WTC11 (cell line): Measurements from ENCODE around the gene C1orf159. TPM values are rescaled to one million over a fixed set of nuclear protein-coding genes. Genes with fewer than 3 reads are reported as not detected.

Source experiments
- ATAC-seq: fragments of 200-7000 bp; cut with Tn5 transposase; 2 replicates; pipeline ENCODE4 v1.10.0; 2021; ENCODE audit warnings: mild to moderate bottlenecking, moderate library complexity
- CTCF ChIA-PET: fragments of 300-600 bp; sonication (Branson Sonifier 250); formaldehyde crosslinking; loops from one replicate; lab custom pipeline; 2021; ENCODE audit warnings: antibody characterized with exemption; lab: Charles Lee
- POLR2A ChIA-PET: fragments of 350-600 bp; sonication (Branson Sonifier 250); formaldehyde crosslinking; loops from one replicate; lab custom pipeline; 2021; ENCODE audit warnings: antibody characterized with exemption; lab: Charles Lee
- DNase-seq: peaks from one replicate; pipeline ENCODE4 v3.0.0; 2021; ENCODE audit warnings: low spot score
- H3K27ac Mint-ChIP-seq: 2 replicates; pipeline ENCODE4 v1.8.0; 2021; ENCODE audit warnings: mixed read lengths
- H3K27me3 Mint-ChIP-seq: 2 replicates; pipeline ENCODE4 v1.8.0; 2021; ENCODE audit warnings: low read depth, mild to moderate bottlenecking, moderate library complexity, mixed read lengths
- H3K36me3 Mint-ChIP-seq: 2 replicates; pipeline ENCODE4 v1.8.0; 2021; ENCODE audit warnings: mixed read lengths
- H3K4me1 Mint-ChIP-seq: 2 replicates; pipeline ENCODE4 v1.8.0; 2022; ENCODE audit warnings: mixed read lengths
- H3K4me3 Mint-ChIP-seq: 2 replicates; pipeline ENCODE4 v1.8.0; 2021; ENCODE audit warnings: mild to moderate bottlenecking, moderate library complexity, mixed read lengths
- H3K9me3 Mint-ChIP-seq: 2 replicates; pipeline ENCODE4 v1.8.0; 2021; ENCODE audit warnings: mixed read lengths
- ATF1 ChIP-seq: sonication (generic); formaldehyde crosslinking; IDR thresholded peaks from 2 replicates; pipeline ENCODE4 v1.8.1; 2023; ENCODE audit warnings: mild to moderate bottlenecking, moderate library complexity, missing genetic modification reagents
- CREM ChIP-seq: sonication (generic); formaldehyde crosslinking; IDR thresholded peaks from 2 replicates; pipeline ENCODE4 v1.8.1; 2022; ENCODE audit warnings: mild to moderate bottlenecking, missing genetic modification reagents, moderate library complexity
- ESRRA ChIP-seq: sonication (generic); formaldehyde crosslinking; IDR thresholded peaks from 2 replicates; pipeline ENCODE4 v1.8.1; 2022; ENCODE audit warnings: mild to moderate bottlenecking, missing genetic modification reagents, borderline replicate concordance
- GRHL2 ChIP-seq: fragments of 250-450 bp; sonication (Bioruptor Pico); IDR thresholded peaks from 2 replicates; pipeline ENCODE4 v1.8.0; 2022; ENCODE audit warnings: mild to moderate bottlenecking, moderate library complexity; ENCODE audit not compliant: insufficient replicate concordance, severe bottlenecking
- JAZF1 ChIP-seq: fragments of 250-450 bp; sonication (Bioruptor Pico); IDR thresholded peaks from 2 replicates; pipeline ENCODE4 v1.9.0; 2021; ENCODE audit warnings: moderate library complexity, mild to moderate bottlenecking, inconsistent platforms
- KAT7 ChIP-seq: sonication (generic); formaldehyde crosslinking; IDR thresholded peaks from 2 replicates; pipeline ENCODE4 v1.8.1; 2023; ENCODE audit warnings: missing genetic modification reagents, mild to moderate bottlenecking, borderline replicate concordance
- NFYB ChIP-seq: sonication (generic); formaldehyde crosslinking; conservative IDR thresholded peaks from 2 replicates; pipeline ENCODE4 v1.8.0; 2022; ENCODE audit warnings: low read depth, missing genetic modification reagents
- NR1H2 ChIP-seq: sonication (generic); formaldehyde crosslinking; IDR thresholded peaks from 2 replicates; pipeline ENCODE4 v1.9.0; 2021; ENCODE audit warnings: mild to moderate bottlenecking, moderate library complexity, missing genetic modification reagents
- OVOL2 ChIP-seq: fragments of 250-450 bp; sonication (Bioruptor Pico); IDR thresholded peaks from 2 replicates; pipeline ENCODE4 v1.9.0; 2021; ENCODE audit warnings: mild to moderate bottlenecking, borderline replicate concordance
- PRRX2 ChIP-seq: fragments of 250-450 bp; sonication (Bioruptor Pico); IDR thresholded peaks from 2 replicates; pipeline ENCODE4 v1.8.0; 2021; ENCODE audit warnings: mild to moderate bottlenecking
- TP53 ChIP-seq: sonication (generic); formaldehyde crosslinking; IDR thresholded peaks from 2 replicates; pipeline ENCODE4 v1.8.1; 2023; ENCODE audit warnings: mild to moderate bottlenecking, missing genetic modification reagents
- ZBTB21 ChIP-seq: sonication (generic); formaldehyde crosslinking; IDR thresholded peaks from 2 replicates; pipeline ENCODE4 v1.8.1; 2023; ENCODE audit warnings: mild to moderate bottlenecking, missing genetic modification reagents, borderline replicate concordance
- ZNF232 ChIP-seq: sonication (generic); formaldehyde crosslinking; IDR thresholded peaks from 2 replicates; pipeline ENCODE4 v1.8.0; 2022; ENCODE audit warnings: mild to moderate bottlenecking, missing genetic modification reagents
- ZNF396 ChIP-seq: fragments of 250-450 bp; sonication (Bioruptor Pico); IDR thresholded peaks from 2 replicates; pipeline ENCODE4 v1.8.0; 2021; ENCODE audit warnings: mild to moderate bottlenecking, moderate library complexity, borderline replicate concordance
- total RNA-seq: library from RNA; stranded (reverse); gene quantifications from 3 replicates; pipeline ENCODE4 v1.2.3, GENCODE V29; 2021
- TF ChIP-seq, protein P1 (sequence below): fragments of 250-450 bp; sonication (Bioruptor Pico); IDR thresholded peaks from 2 replicates; pipeline ENCODE4 v2.1.2; 2022; ENCODE audit warnings: mild to moderate bottlenecking, moderate library complexity
- TF ChIP-seq, protein P2 (sequence below): sonication (generic); formaldehyde crosslinking; IDR thresholded peaks from 2 replicates; pipeline ENCODE4 v1.8.1; 2023; ENCODE audit warnings: mild to moderate bottlenecking, missing genetic modification reagents, moderate library complexity
- TF ChIP-seq, protein P3 (sequence below): fragments of 200-600 bp; IDR thresholded peaks from 2 replicates; pipeline ENCODE4 v1.8.0; 2022; ENCODE audit warnings: antibody characterized with exemption
- TF ChIP-seq, protein P4 (sequence below): fragments of 250-450 bp; sonication (Bioruptor Pico); IDR thresholded peaks from 2 replicates; pipeline ENCODE4 v1.8.0; 2021; ENCODE audit warnings: mild to moderate bottlenecking
- TF ChIP-seq, protein P5 (sequence below): sonication (generic); formaldehyde crosslinking; IDR thresholded peaks from 2 replicates; pipeline ENCODE4 v1.8.0; 2022; ENCODE audit warnings: mild to moderate bottlenecking, missing genetic modification reagents
- TF ChIP-seq, protein P6 (sequence below): sonication (generic); formaldehyde crosslinking; conservative IDR thresholded peaks from 2 replicates; pipeline ENCODE4 v1.8.1; 2023; ENCODE audit warnings: mild to moderate bottlenecking, low read depth, missing genetic modification reagents, moderate library complexity
- TF ChIP-seq, protein P7 (sequence below): sonication (generic); formaldehyde crosslinking; IDR thresholded peaks from 2 replicates; pipeline ENCODE4 v1.8.1; 2022; ENCODE audit warnings: mild to moderate bottlenecking, moderate library complexity, missing genetic modification reagents
- TF ChIP-seq, protein P8 (sequence below): fragments of 250-450 bp; sonication (Bioruptor Pico); IDR thresholded peaks from 2 replicates; pipeline ENCODE4 v1.9.0; 2021; ENCODE audit warnings: mild to moderate bottlenecking

The C1orf159 gene
- total RNA-seq, 1 experiment from 2014 or later: 17.8 TPM

DNA sequence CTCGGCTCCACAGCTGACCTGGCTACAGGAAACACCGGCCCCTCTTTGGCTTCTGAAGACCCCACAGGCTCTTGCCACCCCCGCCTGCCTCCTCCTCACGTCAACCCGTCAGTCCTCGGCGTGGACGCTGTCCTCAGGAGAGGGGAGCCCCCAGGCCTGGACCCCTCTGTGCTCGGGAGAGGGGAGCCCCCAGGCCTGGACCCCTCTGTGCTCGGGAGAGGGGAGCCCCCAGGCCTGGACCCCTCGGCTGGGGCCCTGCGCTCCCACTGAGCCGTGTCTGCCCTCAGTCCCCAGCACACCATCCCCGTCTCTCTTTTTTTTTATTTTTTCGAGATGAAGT is 26.0 kb upstream of the C1orf159 start:
- H3K27me3 Mint-ChIP-seq: no peaks in the 10 kb centered on the region; the same call in 1 of the 2 replicates
- no peak for ATAC-seq
- no peak overlapping the region for H3K27ac Mint-ChIP-seq
- ChIA-PET CTCF (no interaction called here), POLR2A (no interaction called here)
- TF ChIP-seq, protein P1, sequence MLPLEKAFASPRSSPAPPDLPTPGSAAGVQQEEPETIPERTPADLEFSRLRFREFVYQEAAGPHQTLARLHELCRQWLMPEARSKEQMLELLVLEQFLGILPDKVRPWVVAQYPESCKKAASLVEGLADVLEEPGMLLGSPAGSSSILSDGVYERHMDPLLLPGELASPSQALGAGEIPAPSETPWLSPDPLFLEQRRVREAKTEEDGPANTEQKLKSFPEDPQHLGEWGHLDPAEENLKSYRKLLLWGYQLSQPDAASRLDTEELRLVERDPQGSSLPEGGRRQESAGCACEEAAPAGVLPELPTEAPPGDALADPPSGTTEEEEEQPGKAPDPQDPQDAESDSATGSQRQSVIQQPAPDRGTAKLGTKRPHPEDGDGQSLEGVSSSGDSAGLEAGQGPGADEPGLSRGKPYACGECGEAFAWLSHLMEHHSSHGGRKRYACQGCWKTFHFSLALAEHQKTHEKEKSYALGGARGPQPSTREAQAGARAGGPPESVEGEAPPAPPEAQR: no peak
- TF ChIP-seq, protein P2, sequence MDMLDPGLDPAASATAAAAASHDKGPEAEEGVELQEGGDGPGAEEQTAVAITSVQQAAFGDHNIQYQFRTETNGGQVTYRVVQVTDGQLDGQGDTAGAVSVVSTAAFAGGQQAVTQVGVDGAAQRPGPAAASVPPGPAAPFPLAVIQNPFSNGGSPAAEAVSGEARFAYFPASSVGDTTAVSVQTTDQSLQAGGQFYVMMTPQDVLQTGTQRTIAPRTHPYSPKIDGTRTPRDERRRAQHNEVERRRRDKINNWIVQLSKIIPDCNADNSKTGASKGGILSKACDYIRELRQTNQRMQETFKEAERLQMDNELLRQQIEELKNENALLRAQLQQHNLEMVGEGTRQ: no peak
- TF ChIP-seq TP53 (no peak), PRRX2 (CRISPR knock-in tag) (no peak), ZNF396 (CRISPR knock-in tag) (no peak), GRHL2 (CRISPR knock-in tag) (no peak), JAZF1 (CRISPR knock-in tag) (no peak), KAT7 (no peak), ZBTB21 (CRISPR knock-in tag) (no peak), CREM (CRISPR knock-in tag) (no peak), NFYB (CRISPR knock-in tag) (no peak), NR1H2 (CRISPR knock-in tag) (no peak), ATF1 (CRISPR knock-in tag) (no peak)
- TF ChIP-seq, protein P3, sequence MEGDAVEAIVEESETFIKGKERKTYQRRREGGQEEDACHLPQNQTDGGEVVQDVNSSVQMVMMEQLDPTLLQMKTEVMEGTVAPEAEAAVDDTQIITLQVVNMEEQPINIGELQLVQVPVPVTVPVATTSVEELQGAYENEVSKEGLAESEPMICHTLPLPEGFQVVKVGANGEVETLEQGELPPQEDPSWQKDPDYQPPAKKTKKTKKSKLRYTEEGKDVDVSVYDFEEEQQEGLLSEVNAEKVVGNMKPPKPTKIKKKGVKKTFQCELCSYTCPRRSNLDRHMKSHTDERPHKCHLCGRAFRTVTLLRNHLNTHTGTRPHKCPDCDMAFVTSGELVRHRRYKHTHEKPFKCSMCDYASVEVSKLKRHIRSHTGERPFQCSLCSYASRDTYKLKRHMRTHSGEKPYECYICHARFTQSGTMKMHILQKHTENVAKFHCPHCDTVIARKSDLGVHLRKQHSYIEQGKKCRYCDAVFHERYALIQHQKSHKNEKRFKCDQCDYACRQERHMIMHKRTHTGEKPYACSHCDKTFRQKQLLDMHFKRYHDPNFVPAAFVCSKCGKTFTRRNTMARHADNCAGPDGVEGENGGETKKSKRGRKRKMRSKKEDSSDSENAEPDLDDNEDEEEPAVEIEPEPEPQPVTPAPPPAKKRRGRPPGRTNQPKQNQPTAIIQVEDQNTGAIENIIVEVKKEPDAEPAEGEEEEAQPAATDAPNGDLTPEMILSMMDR: no peak
- TF ChIP-seq, protein P4, sequence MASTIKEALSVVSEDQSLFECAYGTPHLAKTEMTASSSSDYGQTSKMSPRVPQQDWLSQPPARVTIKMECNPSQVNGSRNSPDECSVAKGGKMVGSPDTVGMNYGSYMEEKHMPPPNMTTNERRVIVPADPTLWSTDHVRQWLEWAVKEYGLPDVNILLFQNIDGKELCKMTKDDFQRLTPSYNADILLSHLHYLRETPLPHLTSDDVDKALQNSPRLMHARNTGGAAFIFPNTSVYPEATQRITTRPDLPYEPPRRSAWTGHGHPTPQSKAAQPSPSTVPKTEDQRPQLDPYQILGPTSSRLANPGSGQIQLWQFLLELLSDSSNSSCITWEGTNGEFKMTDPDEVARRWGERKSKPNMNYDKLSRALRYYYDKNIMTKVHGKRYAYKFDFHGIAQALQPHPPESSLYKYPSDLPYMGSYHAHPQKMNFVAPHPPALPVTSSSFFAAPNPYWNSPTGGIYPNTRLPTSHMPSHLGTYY: no peak
- H3K36me3 Mint-ChIP-seq: no peaks in the 10 kb centered on the region
- peaks cover 8% of the 10 kb centered on the region; the same call in 1 of the 2 replicates for H3K4me1 Mint-ChIP-seq
- H3K9me3 Mint-ChIP-seq: no peaks in the 10 kb centered on the region
- no peak overlapping the region for H3K4me3 Mint-ChIP-seq
- DNase-seq: no peak

DNA sequence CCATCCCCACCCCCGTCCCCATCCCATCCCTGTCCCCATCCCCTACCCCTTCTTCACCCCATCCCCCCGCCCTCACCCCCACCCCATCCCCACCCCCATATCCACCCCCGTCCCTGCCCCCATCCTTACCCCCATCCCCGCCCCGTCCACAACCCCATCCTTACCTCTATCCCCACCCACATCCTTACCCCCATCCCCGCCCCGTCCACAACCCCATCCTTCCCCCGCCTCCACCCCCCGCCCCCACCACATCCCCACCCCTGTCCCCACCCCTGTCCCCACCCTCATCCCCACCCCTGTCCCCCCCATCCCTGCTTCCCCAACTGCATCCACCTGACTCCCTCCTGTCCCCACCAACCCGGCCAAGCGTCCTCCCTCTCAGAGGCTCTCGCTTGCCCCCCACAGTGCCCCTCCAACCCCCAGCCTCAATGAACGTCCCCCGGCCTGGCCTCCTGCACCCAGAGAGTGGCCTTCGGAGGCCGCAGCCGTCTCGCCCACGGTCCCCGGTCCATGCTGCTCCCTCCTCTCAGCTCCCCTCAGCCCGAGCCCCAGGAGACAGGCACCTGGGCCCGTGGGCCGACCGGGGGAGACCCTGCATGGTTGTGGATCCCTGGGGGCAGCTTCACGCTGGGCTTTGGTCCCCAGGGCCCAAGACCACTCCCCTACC is 25.5 kb upstream of the C1orf159 start:
- Mint-ChIP-seq H3K9me3 (no peaks in the 10 kb centered on the region), H3K4me3 (no peak overlapping the region), H3K4me1 (peaks cover 8% of the 10 kb centered on the region; the same call in 1 of the 2 replicates), H3K27ac (no peak overlapping the region), H3K27me3 (no peaks in the 10 kb centered on the region; the same call in 1 of the 2 replicates), H3K36me3 (no peaks in the 10 kb centered on the region)
- ChIA-PET POLR2A (interaction anchor here (0.5 kb wide), 1 partner anchor 755 kb away, joined by 5 read pairs; no protein-coding TSS in a partner anchor), CTCF (no interaction called here)
- no peak for ATAC-seq
- DNase-seq: no peak
- TF ChIP-seq, protein P5, sequence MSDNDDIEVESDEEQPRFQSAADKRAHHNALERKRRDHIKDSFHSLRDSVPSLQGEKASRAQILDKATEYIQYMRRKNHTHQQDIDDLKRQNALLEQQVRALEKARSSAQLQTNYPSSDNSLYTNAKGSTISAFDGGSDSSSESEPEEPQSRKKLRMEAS (CRISPR knock-in tag): no peak
- TF ChIP-seq TP53: no peak
- no peak for TF ChIP-seq ZNF232
- TF ChIP-seq, protein P6, sequence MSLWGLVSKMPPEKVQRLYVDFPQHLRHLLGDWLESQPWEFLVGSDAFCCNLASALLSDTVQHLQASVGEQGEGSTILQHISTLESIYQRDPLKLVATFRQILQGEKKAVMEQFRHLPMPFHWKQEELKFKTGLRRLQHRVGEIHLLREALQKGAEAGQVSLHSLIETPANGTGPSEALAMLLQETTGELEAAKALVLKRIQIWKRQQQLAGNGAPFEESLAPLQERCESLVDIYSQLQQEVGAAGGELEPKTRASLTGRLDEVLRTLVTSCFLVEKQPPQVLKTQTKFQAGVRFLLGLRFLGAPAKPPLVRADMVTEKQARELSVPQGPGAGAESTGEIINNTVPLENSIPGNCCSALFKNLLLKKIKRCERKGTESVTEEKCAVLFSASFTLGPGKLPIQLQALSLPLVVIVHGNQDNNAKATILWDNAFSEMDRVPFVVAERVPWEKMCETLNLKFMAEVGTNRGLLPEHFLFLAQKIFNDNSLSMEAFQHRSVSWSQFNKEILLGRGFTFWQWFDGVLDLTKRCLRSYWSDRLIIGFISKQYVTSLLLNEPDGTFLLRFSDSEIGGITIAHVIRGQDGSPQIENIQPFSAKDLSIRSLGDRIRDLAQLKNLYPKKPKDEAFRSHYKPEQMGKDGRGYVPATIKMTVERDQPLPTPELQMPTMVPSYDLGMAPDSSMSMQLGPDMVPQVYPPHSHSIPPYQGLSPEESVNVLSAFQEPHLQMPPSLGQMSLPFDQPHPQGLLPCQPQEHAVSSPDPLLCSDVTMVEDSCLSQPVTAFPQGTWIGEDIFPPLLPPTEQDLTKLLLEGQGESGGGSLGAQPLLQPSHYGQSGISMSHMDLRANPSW (CRISPR knock-in tag): no peak
- TF ChIP-seq, protein P7, sequence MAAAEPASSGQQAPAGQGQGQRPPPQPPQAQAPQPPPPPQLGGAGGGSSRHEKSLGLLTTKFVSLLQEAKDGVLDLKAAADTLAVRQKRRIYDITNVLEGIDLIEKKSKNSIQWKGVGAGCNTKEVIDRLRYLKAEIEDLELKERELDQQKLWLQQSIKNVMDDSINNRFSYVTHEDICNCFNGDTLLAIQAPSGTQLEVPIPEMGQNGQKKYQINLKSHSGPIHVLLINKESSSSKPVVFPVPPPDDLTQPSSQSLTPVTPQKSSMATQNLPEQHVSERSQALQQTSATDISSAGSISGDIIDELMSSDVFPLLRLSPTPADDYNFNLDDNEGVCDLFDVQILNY (CRISPR knock-in tag): no peak
- no peak for TF ChIP-seq OVOL2 (CRISPR knock-in tag)
- TF ChIP-seq ESRRA (CRISPR knock-in tag): no peak
- TF ChIP-seq, protein P8, sequence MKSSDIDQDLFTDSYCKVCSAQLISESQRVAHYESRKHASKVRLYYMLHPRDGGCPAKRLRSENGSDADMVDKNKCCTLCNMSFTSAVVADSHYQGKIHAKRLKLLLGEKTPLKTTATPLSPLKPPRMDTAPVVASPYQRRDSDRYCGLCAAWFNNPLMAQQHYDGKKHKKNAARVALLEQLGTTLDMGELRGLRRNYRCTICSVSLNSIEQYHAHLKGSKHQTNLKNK (CRISPR knock-in tag): no peak
